PFSK-1 (cell line): Measurements from ENCODE around the gene TMEM11.

Experiments used
- FOXP2 ChIP-seq: optimal IDR thresholded peaks from 2 replicates; pipeline ENCODE3; 2011; ENCODE audit warnings: borderline replicate concordance, control low read depth, inconsistent platforms; ENCODE audit not compliant: insufficient read depth; ENCODE audit errors: extremely low read length, extremely low read depth
- POLR2AphosphoS5 ChIP-seq: IDR thresholded peaks from 2 replicates; pipeline ENCODE4 v1.6.1; 2012; ENCODE audit warnings: low read depth, mild to moderate bottlenecking, control low read depth, low read length, moderate library complexity
- REST ChIP-seq, 2 experiments: IDR thresholded peaks; 2 replicates each; pipeline versions ENCODE4 v1.6.1 to v1.8.0; 2011 to 2012; ENCODE audit warnings: low read depth in 2 of 2, low read length in 2 of 2, control low read depth in 1 of 2, inconsistent platforms in 1 of 2, mild to moderate bottlenecking in 1 of 2, moderate library complexity in 1 of 2; ENCODE audit not compliant: insufficient read depth in 1 of 2
- SIN3A ChIP-seq: IDR thresholded peaks from 2 replicates; pipeline ENCODE4 v1.6.1; 2012; ENCODE audit warnings: mild to moderate bottlenecking, low read length, moderate library complexity, borderline replicate concordance; ENCODE audit not compliant: insufficient read depth
- TAF1 ChIP-seq: IDR thresholded peaks from 2 replicates; pipeline ENCODE4 v1.6.1; 2012; ENCODE audit warnings: low read length, control low read depth, borderline replicate concordance; ENCODE audit not compliant: insufficient read depth

The TMEM11 gene

GRCh38 chr17:21171970-21172510 is 41.9 kb downstream of the TMEM11 start:
- TF ChIP-seq TAF1 (no peak), REST (IDR thresholded peaks at IDR 0.05; ENCODE audit: insufficient read depth in 1 of 2, low read depth in 2 of 2, low read length in 2 of 2) (no peak), FOXP2 (no peak), SIN3A (no peak), POLR2AphosphoS5 (no peak)

GRCh38 chr17:21171309-21171922 is 42.5 kb downstream of the TMEM11 start:
- TF ChIP-seq TAF1 = no peak

DNA sequence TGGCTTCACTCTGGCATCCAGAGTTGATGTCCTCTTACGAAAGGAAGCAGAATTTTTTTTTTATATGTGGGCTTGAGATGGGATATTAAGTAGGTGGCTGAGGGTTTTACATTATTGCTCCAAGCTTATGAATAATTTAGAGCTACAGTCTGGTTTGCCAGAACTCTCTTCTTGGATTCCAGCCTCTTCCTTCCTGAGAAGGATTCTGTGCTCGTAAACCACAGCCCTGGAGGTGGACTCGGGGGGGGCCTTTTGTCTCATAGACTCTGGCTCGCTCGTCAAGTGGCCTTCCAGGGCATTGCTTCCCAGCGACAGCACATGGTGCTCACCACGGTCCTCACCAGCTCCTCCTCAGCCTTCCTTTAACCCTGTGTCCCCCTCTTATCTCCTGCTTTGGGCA is 43.2 kb downstream of the TMEM11 start:
- TF ChIP-seq TAF1 = no peak
- no peak for TF ChIP-seq FOXP2
- TF ChIP-seq REST (IDR thresholded peaks at IDR 0.05; ENCODE audit: insufficient read depth in 1 of 2, low read depth in 2 of 2, low read length in 2 of 2) = no peak
- no peak for TF ChIP-seq SIN3A
- no peak for TF ChIP-seq POLR2AphosphoS5

DNA sequence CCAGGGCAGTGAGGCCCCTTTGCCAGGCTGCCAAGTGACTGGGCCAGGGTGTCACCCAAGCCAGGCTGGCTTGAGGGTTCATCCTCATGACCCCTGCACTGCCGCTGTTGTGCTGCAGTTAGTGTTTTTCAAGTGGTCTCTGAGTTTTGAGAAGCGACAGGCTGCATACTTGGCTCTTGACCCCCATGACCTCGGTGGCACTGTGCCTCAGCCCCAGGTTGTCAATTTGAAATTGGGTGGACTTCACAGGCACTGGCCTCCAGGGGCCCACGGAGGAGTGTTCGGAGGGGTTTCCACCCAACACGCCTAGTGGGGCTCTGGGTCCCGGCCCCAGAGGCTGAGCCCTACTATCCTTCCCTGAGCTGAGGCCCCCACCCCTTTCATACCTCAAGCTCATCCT is 44.5 kb downstream of the TMEM11 start:
- TF ChIP-seq FOXP2 (no peak), SIN3A (no peak), POLR2AphosphoS5 (no peak), TAF1 (no peak), REST (IDR thresholded peaks at IDR 0.05; ENCODE audit: insufficient read depth in 1 of 2, low read depth in 2 of 2, low read length in 2 of 2) (no peak)

- TF ChIP-seq REST (IDR thresholded peaks at IDR 0.05; ENCODE audit: insufficient read depth in 1 of 2, low read depth in 2 of 2, low read length in 2 of 2) = no peak
Observed at GRCh38 chr17:21168555-21168865, 45.5 kb downstream of the TMEM11 start.
